DMS53 (cell line): ENCODE results near the gene LRRC4B.
"Not testable (repeated sequence)": the region's sequence is repeated elsewhere in the genome, so short reads cannot be mapped to it uniquely, and the experiment has no call there.

Experiments
- DNase-seq: peaks from one replicate; lab custom pipeline; 2025; lab: John Stamatoyannopoulos, UW

Gene LRRC4B

GRCh38 chr19:50486823-50487515, 81.3 kb downstream of the LRRC4B start:
- peak; percentile 72 for DNase-seq

DNA sequence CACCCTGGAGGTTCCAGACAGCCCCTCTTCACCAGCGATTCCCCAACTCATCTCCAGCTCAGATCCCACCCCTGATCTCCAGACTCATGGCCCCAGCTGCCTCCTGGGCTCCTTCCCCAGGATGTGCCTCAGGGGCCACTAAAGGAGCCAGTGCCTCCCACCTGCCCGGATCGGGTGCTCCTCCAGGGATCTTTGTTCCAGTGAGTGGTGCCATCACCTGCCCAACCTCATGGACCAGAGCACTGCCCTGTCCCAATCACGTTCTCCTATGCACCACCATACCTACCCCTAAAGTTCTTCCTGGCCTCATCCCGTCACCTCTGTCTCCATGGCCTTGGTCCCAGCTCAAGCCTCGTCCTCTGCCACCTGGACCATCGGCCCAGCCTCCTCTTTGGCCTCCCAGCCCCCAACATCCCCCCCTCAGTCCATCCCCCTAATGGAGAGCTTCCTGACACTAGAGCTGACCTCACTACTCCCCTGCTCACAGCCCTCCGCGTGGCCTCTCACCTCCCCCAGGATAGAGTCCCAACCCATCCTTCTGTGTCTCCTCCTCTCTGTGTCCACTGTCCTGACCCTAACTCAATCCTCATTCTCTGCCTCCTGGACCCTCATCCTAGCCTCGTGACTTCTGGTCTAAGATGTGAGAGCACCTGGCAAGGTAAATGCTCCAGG, 82.8 kb downstream of the LRRC4B start:
- DNase-seq = no peak

- no peak for DNase-seq
Measured at GRCh38 chr19:50482916-50483315, 85.3 kb downstream of the LRRC4B start.

DNA sequence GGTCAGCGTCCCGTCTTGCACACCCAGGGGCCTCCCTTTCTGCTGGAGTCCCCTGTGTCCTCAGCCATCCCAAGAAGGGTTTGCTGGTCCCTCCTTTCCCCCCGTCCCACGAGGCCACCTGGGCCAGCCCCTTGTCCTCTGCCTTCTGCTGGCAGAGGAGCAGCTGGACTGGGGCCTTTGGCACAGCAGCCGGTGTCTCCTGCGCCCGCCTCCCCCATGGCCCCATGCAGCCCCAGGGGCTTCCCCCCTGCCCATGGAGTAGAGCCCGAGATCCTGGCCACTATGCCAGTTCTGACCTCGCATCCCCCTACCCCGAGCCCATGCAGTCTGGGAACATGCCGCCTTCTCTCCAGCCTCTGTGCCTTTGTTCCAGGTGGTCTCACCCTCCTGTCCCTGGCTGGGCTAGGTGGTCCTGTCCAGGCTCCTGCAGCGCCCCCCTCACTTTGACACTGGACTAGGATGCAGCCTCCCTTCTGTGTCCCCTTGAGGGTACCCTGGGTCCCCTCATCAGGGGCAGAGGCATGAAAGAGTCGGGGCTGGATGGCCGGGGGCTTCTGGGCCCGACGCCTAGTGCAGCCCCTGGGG, 85.9 kb downstream of the LRRC4B start:
- no peak for DNase-seq

- DNase-seq = no peak
Measured at GRCh38 chr19:50481351-50482149, 86.7 kb downstream of the LRRC4B start.

- no peak for DNase-seq
Measured at GRCh38 chr19:50480281-50481111, 87.7 kb downstream of the LRRC4B start.

- DNase-seq = no peak
Measured at GRCh38 chr19:50479761-50480251, 88.4 kb downstream of the LRRC4B start.

DNA sequence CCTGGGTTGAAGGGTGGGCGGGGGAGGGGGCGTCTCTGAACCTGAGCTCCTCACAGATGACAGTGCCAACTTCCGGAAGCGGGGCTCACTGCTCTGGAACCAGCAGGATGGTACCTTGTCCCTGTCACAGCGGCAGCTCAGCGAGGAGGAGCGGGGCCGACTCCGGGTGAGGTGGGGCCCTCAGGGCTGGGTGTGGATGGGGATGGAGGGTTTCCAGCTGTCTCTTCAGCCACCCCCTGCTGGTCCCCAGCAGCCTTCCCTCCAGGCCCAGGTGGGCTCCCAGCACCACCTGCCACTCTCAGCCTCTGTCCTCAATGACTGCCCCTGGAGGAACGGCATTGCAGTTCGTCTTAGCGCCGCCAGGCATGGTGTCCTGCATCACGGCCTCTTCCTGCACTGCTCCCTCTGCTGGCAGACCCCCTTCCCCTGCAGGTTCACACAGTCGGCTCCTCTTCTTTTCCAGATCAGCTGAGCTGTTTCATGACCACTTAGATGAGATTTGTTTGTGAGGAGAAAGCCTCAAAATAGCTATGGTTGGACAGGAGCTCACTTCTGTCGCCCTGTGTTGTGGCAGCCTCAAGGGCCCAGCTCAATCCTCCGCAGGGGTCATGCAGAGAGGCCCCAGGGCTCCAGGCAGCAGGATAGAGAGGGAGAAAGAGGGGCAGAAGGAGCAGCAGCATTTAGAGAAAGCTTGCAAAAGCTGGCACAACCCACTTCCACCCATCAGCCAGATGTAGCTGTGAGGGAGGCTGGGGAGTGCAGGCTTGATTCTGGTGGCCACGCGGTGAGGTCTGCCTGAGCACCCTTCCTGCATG, 89.1 kb downstream of the LRRC4B start:
- no peak for DNase-seq

GRCh38 chr19:50477751-50478515, 90.3 kb downstream of the LRRC4B start:
- no peak for DNase-seq

DNA sequence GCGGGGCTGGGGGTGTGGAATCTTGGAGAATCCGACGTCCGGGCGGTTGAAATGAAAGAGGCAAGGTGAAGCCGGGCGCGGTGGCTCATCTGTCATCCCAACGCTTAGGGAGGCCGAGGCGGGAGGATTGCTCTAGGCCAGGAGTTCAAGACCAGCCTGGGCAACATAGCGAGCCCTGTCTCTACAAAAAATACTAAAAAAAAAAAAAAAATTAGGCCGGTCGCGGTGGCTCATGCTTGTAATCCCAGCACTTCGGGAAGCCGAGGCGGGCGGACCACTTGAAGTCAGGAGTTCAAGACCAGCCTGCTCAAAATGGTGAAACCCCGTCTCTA, 91.4 kb downstream of the LRRC4B start:
- no peak for DNase-seq

DNA sequence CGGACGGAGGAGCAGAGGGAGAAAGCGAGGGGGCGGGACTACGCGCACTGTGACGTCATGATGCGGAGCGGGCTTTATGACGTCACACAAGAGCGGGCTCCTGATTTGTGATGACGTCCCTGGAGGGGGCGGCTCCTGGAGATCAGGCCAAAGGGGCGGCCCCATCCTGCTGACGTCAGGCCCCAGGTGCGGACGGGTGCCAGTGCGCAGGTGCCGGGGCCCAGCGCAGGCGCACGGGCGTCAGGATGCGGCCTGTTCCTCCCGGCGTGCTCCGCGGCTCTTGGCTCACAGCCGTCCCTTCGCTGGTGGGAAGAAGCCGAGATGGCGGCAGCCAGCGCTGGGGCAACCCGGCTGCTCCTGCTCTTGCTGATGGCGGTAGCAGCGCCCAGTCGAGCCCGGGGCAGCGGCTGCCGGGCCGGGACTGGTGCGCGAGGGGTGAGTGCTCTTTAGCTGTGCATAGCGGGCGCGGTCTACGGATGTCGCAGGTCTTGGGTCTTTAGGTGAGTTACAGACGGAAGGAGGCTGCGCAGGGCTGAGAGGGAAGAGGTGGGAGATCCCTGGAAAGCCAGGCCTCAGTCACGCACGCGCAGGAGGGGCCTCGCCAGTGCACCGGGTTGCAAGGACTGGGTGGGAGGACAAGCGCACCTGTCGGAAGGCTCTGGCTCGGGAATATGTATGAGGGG, 91.9 kb downstream of the LRRC4B start, which contains the start of the genes EMC10 and GARIN5A:
Gene EMC10, plus strand, starts transcription at position 284 of the 683 bp plus-strand sequence. Its CDS starts 38 bp downstream, at position 322.
Gene GARIN5A, minus strand, starts transcription at position 625 of the 683 bp plus-strand sequence. Its CDS starts 460 bp downstream, at position 165.
- peak; percentile 97 for DNase-seq

- no peak for DNase-seq
Measured at GRCh38 chr19:50475736-50476223, 92.5 kb downstream of the LRRC4B start.

- DNase-seq = no peak
Measured at GRCh38 chr19:50475101-50475568, 93.1 kb downstream of the LRRC4B start.

DNA sequence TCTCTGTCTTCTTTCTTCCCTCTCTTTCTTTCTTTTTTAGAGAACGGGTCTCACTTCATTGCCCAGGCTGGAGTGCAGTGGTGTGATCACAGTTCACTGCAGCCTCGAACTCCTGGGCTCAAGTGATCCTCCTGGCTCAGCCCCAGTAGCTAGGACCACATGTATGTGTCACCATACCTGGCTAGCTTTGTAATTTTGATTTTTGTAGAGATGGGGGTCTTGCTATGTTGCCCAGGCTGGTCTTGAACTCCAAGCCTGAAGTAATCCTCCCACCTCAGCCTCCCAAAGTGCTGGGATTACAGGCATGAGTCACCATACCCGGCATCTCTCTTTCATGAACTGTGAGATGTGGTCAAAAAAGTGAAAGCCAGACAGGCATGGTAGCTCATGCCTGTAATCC, 94.9 kb downstream of the LRRC4B start:
- DNase-seq = not testable (repeated sequence)

DNA sequence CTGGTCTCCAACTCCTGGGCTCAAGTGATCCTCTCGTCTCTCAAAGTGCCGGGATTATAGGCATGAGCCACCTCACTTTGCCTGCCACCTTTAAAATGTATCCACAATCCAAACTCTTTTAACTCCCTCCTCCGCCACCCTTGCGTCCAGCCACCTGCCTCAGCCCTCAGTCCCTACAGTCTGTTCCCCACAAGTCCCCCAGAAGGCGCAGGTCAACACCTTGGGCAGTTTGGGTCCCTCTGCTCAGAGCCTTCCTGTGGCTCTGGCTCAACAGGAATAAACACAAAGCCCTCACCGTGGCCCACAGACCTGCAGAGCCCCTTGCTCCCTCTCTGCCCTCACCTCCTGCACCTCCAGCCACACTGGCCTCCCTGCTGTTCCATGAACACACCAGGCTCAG, 99.4 kb downstream of the LRRC4B start:
- DNase-seq = no peak

- DNase-seq = no peak
Measured at GRCh38 chr19:50467566-50467965, 100.7 kb downstream of the LRRC4B start.
